Tibial nerve (tissue), 4 donors: ENCODE measurements around the gene G2E3.

Source experiments
- CTCF ChIP-seq, 5 experiments: fragments of 200-600 bp in 3 of 5; fragments of 450-650 bp in 2 of 5; sonication (generic) in 3 of 5; IDR thresholded peaks; one replicate each; pipeline ENCODE4 v1.5.1; 2016 to 2019; ENCODE audit warnings: antibody characterized with exemption in 5 of 5, mild to moderate bottlenecking in 3 of 5, moderate library complexity in 2 of 5
- EP300 ChIP-seq, 2 donors: sonication (generic); formaldehyde crosslinking; IDR thresholded peaks; one replicate each; pipeline ENCODE4 v1.6.1; 2017; ENCODE audit warnings: antibody characterized with exemption in 2 of 2, mild to moderate bottlenecking in 1 of 2
- POLR2A ChIP-seq, 2 donors: fragments of 450-650 bp; IDR thresholded peaks; one replicate each; pipeline ENCODE4 v1.6.1; 2017; ENCODE audit warnings: antibody characterized with exemption in 2 of 2, mild to moderate bottlenecking in 2 of 2, moderate library complexity in 2 of 2

- TF ChIP-seq CTCF (IDR thresholded peaks at IDR 0.05) (no peak), POLR2A (IDR thresholded peaks at IDR 0.05) (no peak), EP300 (IDR thresholded peaks at IDR 0.05) (no peak)
These were observed 80.0 kb downstream of the G2E3 start for GRCh38 chr14:30638926-30639325.
